DMS153 treated with DMSO at 0.1 percent for 48 hours (cell line): Measurements from ENCODE around the gene CUX1.
"Not testable (repeated sequence)": the region's sequence is repeated elsewhere in the genome, so short reads cannot be mapped to it uniquely, and the experiment has no call there.

Experiments used
- DNase-seq: peaks from one replicate; lab custom pipeline; 2025; ENCODE audit not compliant: unreplicated experiment; lab: John Stamatoyannopoulos, UW

The CUX1 gene

GRCh38 chr7:102039706-102040105 is 222.3 kb downstream of the CUX1 start:
- no peak for DNase-seq

- DNase-seq = no peak
Observed at GRCh38 chr7:102040569-102040968, 223.1 kb downstream of the CUX1 start.

GRCh38 chr7:102042016-102042656 is 224.7 kb downstream of the CUX1 start:
- no peak for DNase-seq

GRCh38 chr7:102042796-102043195 is 225.4 kb downstream of the CUX1 start:
- not testable (repeated sequence) for DNase-seq

DNA sequence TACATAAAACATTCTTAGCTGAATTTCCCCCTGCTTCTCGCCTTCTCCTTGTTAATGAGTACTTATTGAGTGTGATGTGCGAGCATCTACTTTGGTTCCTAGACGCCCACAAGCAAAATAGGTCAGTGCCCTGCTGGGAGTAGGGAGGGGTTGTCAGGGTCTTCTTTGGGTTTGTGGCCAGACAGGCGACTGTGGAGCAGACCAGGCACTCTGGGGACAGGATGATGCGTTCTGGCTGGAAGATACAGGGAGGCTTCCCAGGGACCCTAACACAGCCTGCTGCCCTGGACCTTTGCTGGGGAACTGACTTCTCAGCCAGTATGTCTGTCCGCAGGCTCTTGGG is 227.2 kb downstream of the CUX1 start:
- no peak for DNase-seq

DNA sequence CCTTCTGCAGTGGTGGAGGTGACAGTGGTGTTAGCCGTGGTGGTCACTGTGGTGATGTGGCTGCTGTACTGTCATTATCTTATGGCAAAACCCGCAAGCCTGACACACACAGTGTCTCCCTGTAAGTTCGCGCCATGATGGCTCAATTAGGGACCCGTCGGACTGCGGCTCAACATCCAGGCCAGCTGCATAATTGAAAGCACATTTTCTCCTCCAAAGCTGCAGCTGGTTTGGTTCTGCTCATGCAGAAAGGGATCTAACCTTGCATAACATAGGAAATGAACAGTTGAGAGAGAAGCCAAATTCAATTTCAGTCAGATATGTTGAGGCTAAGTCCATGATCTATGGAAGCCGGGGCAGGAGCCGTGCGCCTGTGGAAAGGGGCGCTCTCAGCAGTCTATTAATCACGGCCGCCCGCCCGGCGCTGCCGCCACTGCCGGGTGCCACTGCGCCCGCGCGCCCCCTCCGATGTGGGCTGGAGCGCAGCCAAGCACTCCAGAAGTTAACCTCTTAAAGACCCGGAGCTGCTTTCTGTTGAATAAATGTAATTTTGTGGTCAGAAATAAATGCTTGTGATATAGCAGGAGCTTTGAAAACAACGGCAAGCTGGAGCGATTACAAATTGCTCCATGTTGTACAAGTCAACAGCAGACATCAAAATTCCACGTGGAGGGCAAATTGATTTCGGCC is 227.7 kb downstream of the CUX1 start:
- DNase-seq = peak; percentile 29

GRCh38 chr7:102045681-102046372 is 228.4 kb downstream of the CUX1 start:
- no peak for DNase-seq

GRCh38 chr7:102046373-102047117 is 229.1 kb downstream of the CUX1 start:
- DNase-seq = no peak

- no peak for DNase-seq
Observed at GRCh38 chr7:102047167-102047566, 229.7 kb downstream of the CUX1 start.

DNA sequence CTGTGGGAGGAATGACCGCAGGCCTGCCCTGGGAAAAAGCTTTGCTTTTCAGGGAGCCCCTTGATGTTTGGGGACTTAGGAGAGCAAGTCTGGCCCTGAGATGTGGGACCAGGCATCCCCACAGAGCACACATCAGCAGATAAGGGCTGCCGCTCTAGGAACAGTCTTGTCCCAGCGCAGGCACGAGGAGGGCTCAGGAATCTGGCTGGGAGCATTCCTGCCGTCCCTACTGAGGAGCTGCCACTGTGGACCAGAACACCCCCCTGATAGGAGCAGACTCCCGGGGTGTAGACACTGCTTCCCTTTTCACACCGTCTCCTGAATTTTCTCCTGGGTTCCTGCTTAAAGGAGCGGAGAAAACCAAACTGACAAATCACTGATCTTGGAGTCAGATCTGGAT is 232.3 kb downstream of the CUX1 start:
- no peak for DNase-seq

- DNase-seq = no peak
Observed at GRCh38 chr7:102050864-102051460, 233.5 kb downstream of the CUX1 start.

DNA sequence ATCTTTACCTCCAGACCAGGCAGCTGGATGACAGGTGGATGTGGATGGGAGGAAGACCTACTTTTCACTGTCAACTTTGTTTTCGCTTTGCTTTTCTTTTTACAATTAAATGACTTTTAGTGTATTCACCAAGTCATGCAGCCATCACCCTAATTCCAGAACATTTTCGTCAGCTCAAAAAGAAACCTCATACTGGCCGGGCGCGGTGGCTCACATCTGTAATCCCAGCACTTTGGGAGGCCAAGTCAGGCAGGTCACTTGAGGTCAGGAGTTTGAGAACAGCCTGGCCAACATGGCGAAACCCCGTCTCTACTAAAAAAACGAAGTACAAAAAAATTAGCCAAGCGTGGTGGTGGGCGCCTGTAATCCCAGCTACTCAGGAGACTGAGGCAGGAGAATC is 234.3 kb downstream of the CUX1 start:
- DNase-seq = not testable (repeated sequence)

DNA sequence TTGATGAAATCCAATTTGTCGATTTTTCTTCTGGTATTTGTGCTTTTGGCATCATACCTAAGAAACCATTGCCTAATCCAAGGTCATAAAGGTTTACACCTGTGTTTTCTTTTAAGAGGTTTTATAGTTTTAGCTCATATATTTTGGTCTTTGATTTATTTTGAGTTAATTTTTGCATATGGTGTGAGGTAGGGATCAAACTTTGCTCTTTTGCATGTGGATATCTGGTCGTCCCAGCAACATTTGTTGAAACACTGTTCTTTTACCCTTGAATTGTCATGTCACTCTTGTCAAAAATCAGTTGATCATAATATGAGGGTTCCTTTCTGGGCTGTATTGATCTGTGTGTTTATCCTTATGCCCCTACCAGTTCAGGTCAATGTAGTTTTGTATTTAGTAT is 236.7 kb downstream of the CUX1 start:
- DNase-seq = no peak

DNA sequence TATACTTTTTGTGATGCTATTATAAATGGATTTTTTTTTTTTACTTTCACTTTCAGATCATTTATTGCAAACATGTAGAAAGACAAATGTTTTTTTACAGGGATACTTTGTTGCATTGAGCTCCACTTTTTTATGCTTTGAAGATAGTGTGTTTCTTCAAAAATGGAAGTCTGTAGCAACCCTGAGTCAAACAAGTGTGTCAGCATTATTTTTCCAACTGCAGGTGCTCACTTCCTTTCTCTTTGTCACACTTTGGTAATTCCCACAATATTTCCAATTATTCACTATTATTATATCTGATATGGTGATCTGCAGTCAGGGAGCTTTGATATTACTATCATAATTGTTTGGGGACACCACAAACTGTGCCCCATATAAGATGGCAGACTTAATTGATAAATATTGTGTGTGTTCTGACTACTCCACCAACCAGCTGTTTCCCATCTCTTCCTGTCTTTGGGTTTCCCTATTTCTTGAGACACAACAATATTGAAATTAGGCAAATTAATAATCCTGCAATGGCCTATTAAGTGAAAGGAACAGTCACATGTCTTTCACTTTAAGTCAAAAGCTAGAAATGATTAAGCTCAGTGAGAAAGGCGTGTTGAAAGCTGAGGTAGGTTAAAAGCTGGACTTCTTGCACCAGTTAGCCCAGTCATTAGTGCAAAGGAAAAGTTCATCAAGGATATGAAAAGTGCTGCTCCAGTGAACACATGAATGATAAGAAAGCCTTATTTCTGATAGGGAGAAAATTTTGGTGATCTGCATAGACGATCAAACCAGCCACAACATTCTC is 238.0 kb downstream of the CUX1 start:
- DNase-seq = no peak

- no peak for DNase-seq
Observed at GRCh38 chr7:102059524-102059923, 242.1 kb downstream of the CUX1 start.

DNA sequence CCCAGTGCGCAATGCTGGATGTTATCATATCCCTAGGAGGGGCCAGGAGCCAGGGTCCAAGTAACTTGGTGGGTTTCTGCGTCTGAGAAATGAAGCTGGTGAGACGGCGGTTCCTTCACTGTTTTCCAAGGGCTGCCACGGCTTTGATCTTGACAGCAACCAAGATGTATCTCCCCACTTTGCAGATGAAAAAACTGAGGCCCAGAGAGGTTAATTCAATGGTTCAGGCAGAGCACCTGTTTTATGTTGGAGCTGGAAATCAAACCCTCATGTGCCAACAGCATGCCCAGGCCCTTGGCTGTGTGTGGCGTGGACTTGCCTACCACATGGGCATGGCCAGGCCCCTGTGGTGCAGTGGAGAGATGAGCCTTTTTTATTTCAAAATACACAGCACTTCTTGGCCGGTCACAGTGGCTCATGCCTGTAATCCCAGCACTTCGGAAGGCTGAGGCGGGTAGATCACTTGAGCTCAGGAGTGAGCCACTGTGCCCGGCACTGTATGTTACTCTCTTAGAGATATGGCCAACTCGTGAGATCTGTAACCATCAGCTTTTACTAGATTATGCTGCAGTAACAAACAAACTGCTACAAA is 244.0 kb downstream of the CUX1 start:
- no peak for DNase-seq

- no peak for DNase-seq
Observed at GRCh38 chr7:102061981-102062390, 244.6 kb downstream of the CUX1 start.

- no peak for DNase-seq
Observed at GRCh38 chr7:102063690-102064180, 246.3 kb downstream of the CUX1 start.

DNA sequence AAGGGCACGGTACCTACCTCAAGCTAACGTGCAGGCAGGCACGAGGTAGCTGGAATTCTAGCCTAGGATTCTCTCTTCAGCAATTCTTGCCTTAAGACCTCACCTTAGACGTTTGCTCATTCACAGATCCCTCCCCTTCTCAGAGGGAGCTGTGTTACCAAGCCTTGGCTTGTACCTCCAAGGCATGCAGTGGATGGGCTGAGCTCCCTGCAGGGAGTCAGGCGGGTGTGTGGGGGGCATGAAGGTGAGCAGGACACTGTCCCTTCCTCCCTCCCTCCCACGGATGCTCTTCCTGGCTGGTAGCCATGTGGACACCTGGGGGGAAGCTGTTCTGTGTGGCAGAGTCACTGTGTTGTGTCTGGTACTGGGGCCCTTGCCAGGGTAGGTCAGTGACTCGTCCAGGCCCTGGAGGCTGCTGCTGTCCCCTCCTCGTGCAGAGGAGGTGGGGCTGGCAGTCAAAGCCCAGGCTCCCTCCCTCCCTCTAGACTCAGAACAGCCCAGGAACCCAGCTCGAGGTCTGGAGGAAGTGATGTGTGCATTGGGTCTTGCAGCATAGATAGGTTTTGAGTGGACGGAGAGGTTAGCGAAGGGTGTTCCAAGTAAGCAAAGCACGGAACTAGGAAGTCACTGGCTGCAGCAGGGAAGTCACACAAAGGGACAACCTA is 247.1 kb downstream of the CUX1 start:
- no peak for DNase-seq
